NCI-H2227 (cell line): Measurements from ENCODE around the gene AKR1C3.
"Not testable (repeated sequence)": the region's sequence is repeated elsewhere in the genome, so short reads cannot be mapped to it uniquely, and the experiment has no call there.

Experiments
- DNase-seq: peaks from one replicate; lab custom pipeline; 2025; ENCODE audit not compliant: unreplicated experiment; lab: John Stamatoyannopoulos, UW

AKR1C3 gene

GRCh38 chr10:5136468-5137087, 42.4 kb downstream of the AKR1C3 start:
- no peak for DNase-seq

- not testable (repeated sequence) for DNase-seq
These were observed 43.5 kb downstream of the AKR1C3 start for GRCh38 chr10:5137699-5138098.

- no peak for DNase-seq
These were observed 48.0 kb downstream of the AKR1C3 start for GRCh38 chr10:5142199-5142598.

GRCh38 chr10:5143137-5143536, 48.9 kb downstream of the AKR1C3 start:
- DNase-seq = no peak

- no peak for DNase-seq
These were observed 52.7 kb downstream of the AKR1C3 start for GRCh38 chr10:5146920-5147254.

- DNase-seq = no peak
These were observed 53.2 kb downstream of the AKR1C3 start for GRCh38 chr10:5147255-5147980.

- DNase-seq = no peak
These were observed 53.9 kb downstream of the AKR1C3 start for GRCh38 chr10:5147981-5148677.

GRCh38 chr10:5148678-5149032, 54.4 kb downstream of the AKR1C3 start:
- no peak for DNase-seq

GRCh38 chr10:5151076-5151475, 56.9 kb downstream of the AKR1C3 start:
- DNase-seq = no peak

- no peak for DNase-seq
These were observed 61.7 kb downstream of the AKR1C3 start for GRCh38 chr10:5155951-5156350.
